Tongue (tissue), 2 donors: Measurements from ENCODE around the gene VAC14. TPM values are rescaled to one million over a fixed set of nuclear protein-coding genes. Genes with fewer than 3 reads are reported as not detected.
A peak's percentile ranks its signal among the peaks of the same experiment; 100 is the strongest.

ENCODE experiments used
- DNase-seq: peaks from one replicate; pipeline ENCODE4 v3.0.0-alpha.2; 2015
- total RNA-seq: library from RNA; depleted of rRNA; stranded (reverse); fragments of >200 nt; gene quantifications from one replicate; pipeline ENCODE4 v1.2.3, GENCODE V29; 2014

VAC14 gene
- total RNA-seq, 1 donor from 2014 or later, result 23.8 TPM

DNA sequence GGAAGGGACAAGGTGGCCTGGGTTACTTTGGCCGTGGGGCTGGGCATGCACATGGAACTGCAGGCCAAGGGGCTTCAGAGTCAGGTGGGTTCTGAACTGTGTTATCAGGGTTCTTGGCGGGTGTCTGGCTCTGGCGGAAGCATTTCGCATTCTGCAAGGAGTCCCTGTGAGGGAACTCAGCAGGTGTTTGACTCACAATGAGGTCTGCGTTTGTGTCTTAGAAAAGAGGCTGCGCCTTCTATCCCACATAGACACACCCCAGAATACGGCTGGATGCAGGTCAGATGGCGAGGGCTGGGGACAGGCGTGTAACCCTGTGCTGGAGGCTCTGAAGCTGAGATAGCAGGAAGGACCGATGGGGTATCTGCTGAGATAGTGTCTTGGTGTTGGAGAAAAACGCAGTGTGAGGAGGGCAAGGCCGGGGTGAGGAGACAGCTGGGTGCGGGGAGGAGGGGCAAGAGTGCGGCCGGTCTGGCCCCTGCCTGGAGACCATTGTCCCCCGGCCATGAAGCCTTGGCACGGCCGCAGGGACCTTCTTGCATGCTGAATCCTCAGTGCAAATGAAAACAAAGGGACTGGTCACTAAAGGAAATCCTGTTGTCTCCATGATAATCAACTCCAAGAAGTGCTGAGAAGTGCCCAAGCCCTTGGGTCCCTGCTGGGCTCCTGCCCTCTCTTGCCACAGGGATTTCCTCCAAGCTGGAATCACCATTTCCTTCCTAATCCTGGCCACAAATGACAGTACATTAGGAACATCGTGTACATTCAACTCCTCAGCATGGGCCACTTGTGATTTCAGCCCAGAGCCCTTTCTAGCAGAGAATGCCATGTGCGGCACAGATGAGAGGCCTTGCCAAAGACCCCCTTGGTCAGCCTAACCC is 92.4 kb downstream of the VAC14 start:
- DNase-seq, result peak; percentile 68

- DNase-seq, result peak; percentile 66
These were observed 94.0 kb downstream of the VAC14 start for GRCh38 chr16:70706948-70707465.

DNA sequence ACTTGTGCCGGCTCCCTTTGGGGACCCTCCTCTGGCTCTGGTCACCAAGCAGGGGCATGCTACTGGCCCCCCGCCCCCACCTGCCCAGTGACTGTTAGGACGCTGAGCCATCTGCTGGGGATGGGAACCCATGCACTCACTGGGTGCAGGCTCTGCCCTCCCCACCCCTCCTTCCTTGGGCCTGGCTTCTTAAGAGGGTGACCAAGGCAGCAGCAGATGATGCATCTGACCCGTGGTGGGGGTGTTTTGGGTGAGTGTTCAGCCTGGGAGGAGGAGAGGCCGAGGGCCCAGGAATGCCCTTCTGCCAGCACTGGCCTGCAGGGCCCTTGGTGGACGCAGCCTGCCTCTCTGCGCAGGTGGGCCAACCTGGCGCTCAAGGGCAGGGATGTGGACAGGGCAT is 95.9 kb downstream of the VAC14 start:
- no peak for DNase-seq

DNA sequence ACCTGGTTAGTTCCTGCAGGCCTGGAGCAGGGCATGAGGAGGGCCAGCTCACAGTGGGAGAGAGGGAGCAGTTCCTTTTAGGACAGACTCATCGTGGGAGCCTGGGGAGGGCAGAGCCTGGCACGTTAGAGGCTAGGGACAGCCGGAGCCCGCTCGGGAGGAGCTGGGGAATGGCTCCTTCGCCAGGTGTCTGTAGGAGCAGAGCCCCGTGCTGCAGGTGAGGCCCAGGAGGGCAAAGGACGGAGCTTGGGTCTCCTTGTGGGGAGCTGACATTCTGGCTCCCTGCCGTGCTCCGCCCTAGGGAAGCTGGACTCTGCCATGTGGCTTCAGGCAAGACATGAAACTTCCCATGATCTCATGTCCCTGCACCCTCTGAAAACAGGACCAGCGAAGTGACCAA is 96.4 kb downstream of the VAC14 start:
- no peak for DNase-seq

GRCh38 chr16:70703835-70704381 is 97.0 kb downstream of the VAC14 start:
- no peak for DNase-seq

GRCh38 chr16:70703041-70703834 is 97.7 kb downstream of the VAC14 start:
- DNase-seq, result peak; percentile 92

DNA sequence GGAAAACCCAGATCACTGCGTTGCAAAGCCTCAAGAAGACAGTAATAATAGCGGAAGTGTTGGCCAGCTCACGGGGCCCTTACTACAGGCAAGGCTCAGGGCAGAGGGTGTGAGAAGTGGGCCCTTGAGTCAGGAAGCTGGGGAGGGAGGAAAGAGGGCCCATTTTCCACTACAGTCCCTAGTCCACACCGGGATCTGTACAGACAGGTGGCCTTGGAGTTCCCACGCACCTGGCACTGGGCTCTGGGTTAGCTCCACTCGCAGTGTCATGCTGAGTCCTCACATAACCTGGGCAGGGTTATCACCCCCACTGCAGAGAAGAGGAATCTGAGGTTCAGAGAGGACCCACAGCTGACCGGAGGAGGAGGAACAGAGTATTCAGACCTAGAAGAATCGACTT is 98.3 kb downstream of the VAC14 start:
- peak; percentile 23 for DNase-seq

DNA sequence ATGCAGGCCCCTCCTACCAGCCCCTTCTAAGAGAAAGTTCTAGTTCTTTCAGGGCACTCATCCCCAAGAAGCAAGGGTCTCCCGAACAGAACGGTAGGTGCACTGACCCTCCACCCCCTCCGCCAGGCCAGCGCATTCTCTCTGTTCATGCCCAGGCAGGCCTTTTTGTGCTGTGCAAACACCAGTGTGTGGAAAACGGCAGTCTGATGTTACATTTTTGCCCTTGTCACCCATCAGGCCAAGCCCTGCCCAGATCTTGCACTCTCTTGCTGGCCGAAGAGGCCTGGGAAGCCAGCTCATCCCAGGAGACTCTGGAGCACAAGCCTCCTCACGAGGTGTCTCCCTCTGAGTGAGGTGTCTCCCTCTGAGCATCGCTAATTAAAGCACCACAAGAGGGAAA is 99.0 kb downstream of the VAC14 start:
- DNase-seq, result no peak

DNA sequence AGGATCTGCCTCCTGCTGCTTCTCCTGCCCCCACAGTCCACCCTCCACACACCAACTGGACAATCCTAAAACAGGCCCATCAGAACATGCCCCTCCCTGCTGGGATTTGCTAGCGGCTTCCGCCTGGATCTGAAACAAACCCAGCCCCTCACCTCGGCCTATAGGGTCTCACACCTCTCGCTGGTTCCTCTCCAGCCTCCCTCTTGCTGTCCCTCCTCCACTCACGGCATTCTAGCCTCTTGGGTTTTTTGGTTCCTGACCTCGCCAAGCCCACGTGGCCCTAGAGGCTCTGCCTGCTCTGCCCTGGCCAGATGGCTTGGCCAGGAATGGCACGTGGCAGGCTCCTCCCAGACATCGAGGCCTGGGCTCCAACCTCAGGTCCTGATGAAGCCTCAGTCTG is 99.4 kb downstream of the VAC14 start:
- peak; percentile 32 for DNase-seq

- peak; percentile 42 for DNase-seq
These were observed 99.9 kb downstream of the VAC14 start for GRCh38 chr16:70701036-70701435.

GRCh38 chr16:70700101-70701020 is 100.6 kb downstream of the VAC14 start:
- DNase-seq, result peak; percentile 96

DNA sequence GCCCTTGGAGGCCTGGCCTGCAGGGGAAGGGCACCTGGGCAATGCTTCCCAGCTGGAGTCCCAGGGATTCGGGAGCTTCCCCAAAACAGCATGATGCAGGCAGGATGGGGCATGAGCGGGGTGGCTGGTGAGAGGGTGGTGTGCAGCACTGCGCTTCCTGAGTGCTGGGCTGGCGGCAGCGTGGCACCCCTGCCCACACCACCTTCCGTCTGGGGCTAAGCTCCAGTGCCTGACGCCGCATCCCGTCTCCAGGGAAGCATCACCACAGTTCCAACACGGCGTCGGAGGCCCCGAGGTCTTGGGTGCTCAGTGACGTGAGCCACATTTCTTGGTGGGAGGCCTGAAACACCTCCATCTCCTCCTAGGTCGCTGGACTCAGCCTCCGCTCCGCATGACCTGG is 101.3 kb downstream of the VAC14 start:
- DNase-seq, result no peak

DNA sequence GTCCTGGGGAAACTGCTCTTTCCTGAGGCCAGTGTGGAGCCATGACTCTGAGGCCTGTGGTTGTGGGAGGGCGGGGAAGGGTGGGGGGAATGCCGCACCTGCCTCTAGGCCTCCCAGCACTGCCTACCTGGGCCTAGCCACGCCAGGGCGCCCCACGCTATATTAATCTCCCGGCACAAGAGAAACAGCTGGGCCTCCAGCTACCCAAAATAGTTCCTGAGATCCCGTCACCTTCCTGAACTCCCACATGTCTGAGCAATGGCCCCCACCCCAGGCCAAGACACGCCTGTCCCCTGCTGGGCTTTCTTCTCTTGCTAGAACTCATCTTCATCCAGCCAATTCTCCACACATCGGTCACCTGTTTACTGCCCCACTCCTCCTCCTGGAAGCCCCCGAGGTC is 102.1 kb downstream of the VAC14 start:
- DNase-seq, result peak; percentile 53

DNA sequence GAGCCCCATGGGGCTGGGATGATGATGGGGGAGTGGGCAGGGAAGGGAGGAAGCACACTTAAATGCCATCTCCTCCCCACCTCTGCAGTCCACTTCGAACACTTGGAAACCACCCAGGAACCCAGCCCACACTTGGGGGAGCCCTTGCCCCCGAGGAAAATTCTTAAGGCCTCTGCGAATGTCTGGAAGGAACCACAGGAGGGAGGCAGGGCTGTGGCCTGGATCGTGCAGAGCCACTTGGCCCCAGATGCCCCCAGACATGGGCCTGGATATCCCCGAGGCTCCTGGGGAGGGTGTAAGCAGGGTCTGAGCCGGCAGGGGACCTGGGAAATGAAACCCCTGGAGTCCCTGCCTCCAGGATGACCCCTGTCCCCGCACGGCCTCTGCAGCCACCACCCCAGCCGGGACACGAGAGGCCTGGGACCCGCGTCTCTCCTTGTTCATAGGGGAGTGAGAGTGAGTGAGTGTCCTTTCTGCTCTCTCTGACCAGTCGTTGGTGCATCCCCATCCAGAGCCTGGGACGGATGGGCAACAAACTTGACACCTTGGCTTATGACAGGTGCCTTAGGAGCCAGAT is 103.3 kb downstream of the VAC14 start:
- DNase-seq, result peak; percentile 58

- DNase-seq, result peak; percentile 83
These were observed 103.9 kb downstream of the VAC14 start for GRCh38 chr16:70696952-70697593.

DNA sequence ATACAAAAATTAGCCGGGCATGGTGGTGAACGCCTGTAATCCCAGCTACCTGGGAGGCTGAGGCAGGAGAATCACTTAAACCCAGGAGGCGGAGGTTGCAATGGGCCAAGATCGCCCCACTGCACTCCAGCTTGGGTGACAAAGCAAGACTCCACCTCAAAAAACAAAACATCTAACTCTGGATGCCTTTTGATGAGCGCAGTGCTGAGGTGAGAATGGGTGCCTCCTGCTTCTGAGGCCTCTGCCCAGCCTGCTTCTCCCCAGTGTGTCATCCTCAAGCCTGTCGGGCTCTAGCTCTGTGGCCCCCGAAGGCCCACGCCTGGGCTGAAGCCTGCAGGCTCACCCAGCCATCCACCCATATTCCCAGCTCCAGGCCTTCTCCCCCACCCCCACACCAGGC is 104.6 kb downstream of the VAC14 start:
- no peak for DNase-seq

GRCh38 chr16:70695331-70696070 is 105.5 kb downstream of the VAC14 start:
- DNase-seq, result peak; percentile 75

- peak; percentile 43 for DNase-seq
These were observed 106.1 kb downstream of the VAC14 start for GRCh38 chr16:70694868-70695218.

DNA sequence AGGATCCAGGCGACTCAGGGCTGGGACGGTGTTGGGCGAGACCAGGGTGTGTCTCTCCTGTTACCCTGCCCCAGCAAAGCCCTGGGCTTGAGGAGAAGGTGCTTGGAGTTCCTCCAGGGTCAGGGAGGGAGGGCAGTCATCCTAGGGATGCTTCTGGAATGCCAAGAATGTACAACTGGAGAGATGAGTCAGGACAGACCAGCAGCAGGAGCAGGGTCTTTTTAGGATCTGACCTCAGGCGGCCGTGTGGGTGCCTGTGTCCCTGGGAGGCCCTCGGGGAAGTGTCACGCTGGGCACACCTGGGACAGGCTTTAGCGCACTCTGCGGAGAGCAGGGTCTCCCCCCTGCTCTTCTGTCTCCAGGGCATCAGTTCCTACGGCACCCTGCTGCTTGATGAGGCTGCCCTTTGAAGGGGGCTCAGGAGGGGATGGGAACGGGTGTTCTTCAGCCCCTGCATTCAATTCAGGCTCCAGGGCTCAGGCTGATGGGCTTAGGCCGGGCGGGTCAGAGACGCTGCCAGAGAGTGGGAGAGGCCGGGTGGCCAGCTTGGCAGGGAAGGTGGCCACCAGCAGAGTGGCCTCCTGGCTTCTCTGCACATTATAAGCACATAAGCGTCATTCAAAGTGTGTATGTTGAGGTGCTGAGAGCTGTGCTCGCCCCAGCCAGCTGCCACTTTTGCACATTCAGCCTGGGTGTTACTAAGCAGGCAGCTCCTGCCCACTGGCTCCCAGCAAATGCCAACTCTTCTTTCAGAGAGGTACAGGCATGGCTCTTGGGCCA is 106.7 kb downstream of the VAC14 start:
- DNase-seq, result peak; percentile 70
